Brain microvascular endothelial cell (primary cell): ENCODE results near the gene C5orf58.

Experiments used
- DNase-seq: peaks from one replicate; pipeline ENCODE4 v3.0.0-alpha.2; 2020
- H3K27ac ChIP-seq: fragments of 250-450 bp; sonication (Bioruptor Pico); 2 replicates; pipeline ENCODE4 v1.5.1; 2020; ENCODE audit warnings: mild to moderate bottlenecking, moderate library complexity
- H3K27me3 ChIP-seq: fragments of 250-450 bp; sonication (Bioruptor Pico); replicated peaks from 2 replicates; pipeline ENCODE4 v1.5.1; 2020; ENCODE audit warnings: mild to moderate bottlenecking
- H3K36me3 ChIP-seq: fragments of 250-450 bp; sonication (Bioruptor Pico); replicated peaks from 2 replicates; pipeline ENCODE4 v1.5.1; 2020; ENCODE audit warnings: mild to moderate bottlenecking
- H3K4me3 ChIP-seq: 2 replicates; pipeline ENCODE4 v1.5.1; 2011; ENCODE audit warnings: low read depth, mild to moderate bottlenecking, control low read depth, low read length, moderate library complexity
- in situ Hi-C: cut with HindIII; loops from 2 replicates; pipeline ENCODE4 v1.10.0; 2017; ENCODE audit warnings: low sequenced_read_pairs, low pct_ligation_motif_present
- TF ChIP-seq, protein P1 (sequence below): IDR thresholded peaks from 2 replicates; pipeline ENCODE4 v1.5.1; 2011; ENCODE audit warnings: low read depth, mild to moderate bottlenecking, moderate library complexity, low read length, control low read depth, inconsistent platforms; ENCODE audit errors: missing control alignments

The C5orf58 gene

DNA sequence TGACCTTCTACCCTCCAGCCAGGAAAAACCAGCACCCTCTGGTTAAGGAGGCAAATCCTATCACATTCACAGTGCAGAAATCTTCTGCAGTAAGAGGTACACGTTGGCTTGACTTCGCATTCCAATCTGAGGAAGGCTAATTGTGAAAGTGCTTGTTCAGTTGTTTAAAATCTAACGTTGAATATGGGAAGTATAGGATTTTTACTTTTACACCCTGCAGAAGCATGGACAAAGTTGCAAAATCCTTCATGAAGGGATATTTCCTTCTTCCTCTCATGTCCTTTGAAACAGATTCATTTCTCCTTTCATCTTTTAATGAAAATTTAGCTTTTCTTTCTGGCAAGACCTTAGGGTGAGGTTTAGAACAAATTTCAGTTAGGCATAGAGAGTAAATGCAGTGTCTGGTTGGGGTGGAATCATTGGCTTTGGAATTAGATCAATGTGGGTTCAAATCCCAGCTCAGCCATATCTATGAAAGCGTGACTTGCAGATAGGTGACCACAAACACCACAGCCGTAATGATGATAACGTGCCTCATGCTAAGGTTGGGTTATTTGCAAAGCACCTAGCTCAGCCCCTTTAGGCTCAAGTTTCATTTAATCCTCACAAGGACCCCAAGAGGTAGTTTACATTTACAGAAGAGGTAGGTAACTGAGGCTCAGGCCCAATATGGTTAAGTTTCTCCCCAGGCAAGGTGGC is 42.2 kb upstream of the C5orf58 start:
- TF ChIP-seq, protein P1, sequence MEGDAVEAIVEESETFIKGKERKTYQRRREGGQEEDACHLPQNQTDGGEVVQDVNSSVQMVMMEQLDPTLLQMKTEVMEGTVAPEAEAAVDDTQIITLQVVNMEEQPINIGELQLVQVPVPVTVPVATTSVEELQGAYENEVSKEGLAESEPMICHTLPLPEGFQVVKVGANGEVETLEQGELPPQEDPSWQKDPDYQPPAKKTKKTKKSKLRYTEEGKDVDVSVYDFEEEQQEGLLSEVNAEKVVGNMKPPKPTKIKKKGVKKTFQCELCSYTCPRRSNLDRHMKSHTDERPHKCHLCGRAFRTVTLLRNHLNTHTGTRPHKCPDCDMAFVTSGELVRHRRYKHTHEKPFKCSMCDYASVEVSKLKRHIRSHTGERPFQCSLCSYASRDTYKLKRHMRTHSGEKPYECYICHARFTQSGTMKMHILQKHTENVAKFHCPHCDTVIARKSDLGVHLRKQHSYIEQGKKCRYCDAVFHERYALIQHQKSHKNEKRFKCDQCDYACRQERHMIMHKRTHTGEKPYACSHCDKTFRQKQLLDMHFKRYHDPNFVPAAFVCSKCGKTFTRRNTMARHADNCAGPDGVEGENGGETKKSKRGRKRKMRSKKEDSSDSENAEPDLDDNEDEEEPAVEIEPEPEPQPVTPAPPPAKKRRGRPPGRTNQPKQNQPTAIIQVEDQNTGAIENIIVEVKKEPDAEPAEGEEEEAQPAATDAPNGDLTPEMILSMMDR, result no peak
- H3K27ac ChIP-seq, result no peak overlapping the region
- no peak for DNase-seq
- no peaks in the 10 kb centered on the region for H3K27me3 ChIP-seq
- no peak overlapping the region for H3K4me3 ChIP-seq
- H3K36me3 ChIP-seq, result no peaks in the 10 kb centered on the region
- in situ Hi-C loops, result no loop called here

DNA sequence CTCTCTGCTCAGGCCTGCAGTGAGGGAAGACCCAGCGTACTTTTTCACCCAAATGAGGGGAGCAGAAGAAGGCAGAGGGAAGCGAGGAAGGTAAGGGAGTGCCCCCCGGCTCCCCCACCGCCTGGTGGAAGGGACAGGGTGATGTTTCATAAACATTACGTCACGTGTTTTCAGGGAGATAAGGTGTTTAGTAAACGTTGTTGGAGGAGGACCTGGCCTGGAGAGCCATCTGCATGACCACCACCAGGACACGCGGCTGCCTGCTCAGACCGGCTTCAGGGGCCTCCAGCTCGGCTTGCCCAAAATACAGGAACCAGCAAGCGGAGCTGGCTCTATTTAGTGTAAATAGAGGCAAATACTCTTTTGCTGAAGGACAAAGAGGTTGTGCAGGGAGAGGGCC is 40.0 kb upstream of the C5orf58 start:
- no peak overlapping the region for H3K27ac ChIP-seq
- no peaks in the 10 kb centered on the region for H3K27me3 ChIP-seq
- no peak for DNase-seq
- H3K4me3 ChIP-seq, result no peak overlapping the region
- H3K36me3 ChIP-seq, result no peaks in the 10 kb centered on the region
- in situ Hi-C loops, result no loop called here
- TF ChIP-seq, protein P1, result no peak

DNA sequence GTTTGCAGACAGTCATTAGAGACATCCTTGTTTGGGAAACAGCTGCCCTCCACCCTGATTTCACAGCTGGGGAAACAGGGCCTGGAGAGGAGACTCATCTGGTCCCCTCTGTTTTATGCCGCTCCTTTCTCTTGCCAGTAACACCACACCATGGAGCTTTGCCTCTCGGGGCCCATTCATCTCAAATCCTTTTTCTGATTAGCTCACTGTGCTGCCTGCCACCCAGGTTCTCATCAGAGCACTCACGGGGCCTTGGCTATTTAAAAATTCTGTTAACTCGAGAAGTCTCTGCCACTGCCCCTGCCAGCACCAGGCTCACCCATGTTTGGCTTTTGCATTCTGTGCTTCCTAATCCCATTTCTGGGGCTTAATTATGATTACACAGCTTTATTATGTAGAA is 36.8 kb upstream of the C5orf58 start:
- DNase-seq, result no peak

DNA sequence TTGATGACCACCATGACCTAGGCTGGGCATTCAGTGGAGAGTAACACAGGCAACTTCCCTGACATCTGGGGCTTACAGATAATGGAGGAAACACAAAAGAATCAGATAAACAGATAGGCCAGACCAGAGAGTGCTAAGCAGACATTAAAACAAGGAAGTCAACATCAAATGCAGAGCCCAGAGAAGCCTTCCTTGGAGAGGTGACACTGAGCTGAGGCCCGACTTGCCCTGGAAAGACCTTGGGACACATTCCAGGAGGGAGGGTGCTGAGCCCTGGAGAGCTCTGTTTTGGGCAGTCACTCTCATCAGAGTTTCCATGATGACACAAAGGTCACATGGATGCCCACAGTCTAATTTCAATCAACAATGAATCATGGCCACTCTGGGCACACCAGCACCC is 31.9 kb upstream of the C5orf58 start:
- Histone ChIP-seq H3K36me3 (no peaks in the 10 kb centered on the region), H3K27ac (no peak overlapping the region), H3K27me3 (no peaks in the 10 kb centered on the region), H3K4me3 (no peak overlapping the region)
- DNase-seq, result no peak
- TF ChIP-seq, protein P1, result no peak
- in situ Hi-C loops, result no loop called here

More for the DNA sequence above, 36.8 kb upstream of the C5orf58 start:
- in situ Hi-C loops, result no loop called here
- Histone ChIP-seq H3K36me3 (no peaks in the 10 kb centered on the region), H3K27ac (no peak overlapping the region), H3K27me3 (no peaks in the 10 kb centered on the region), H3K4me3 (no peak overlapping the region)
- TF ChIP-seq, protein P1, result no peak

DNA sequence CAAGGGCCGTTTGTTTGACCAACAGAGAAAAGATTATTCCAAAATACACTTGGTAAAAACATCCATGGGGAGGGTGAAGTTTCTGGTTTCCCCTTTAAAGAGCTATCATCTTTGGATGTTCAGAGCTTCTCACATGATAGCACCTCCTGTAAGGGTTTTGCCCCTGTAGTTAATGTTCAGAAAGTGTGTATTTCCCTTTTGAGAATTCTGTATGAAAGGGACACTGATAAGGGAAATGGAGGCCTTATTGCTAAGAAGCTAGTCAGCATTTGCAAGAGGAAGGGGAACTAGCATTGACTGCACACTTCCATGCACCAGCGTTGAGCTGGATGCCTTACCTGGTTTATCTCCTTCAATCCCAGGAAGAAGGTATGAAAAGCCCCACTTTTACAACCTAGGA is 31.5 kb upstream of the C5orf58 start:
- H3K36me3 ChIP-seq, result no peaks in the 10 kb centered on the region
- in situ Hi-C loops, result no loop called here
- DNase-seq, result no peak
- H3K27me3 ChIP-seq, result no peaks in the 10 kb centered on the region
- no peak overlapping the region for H3K27ac ChIP-seq
- TF ChIP-seq, protein P1, result no peak
- H3K4me3 ChIP-seq, result no peak overlapping the region

DNA sequence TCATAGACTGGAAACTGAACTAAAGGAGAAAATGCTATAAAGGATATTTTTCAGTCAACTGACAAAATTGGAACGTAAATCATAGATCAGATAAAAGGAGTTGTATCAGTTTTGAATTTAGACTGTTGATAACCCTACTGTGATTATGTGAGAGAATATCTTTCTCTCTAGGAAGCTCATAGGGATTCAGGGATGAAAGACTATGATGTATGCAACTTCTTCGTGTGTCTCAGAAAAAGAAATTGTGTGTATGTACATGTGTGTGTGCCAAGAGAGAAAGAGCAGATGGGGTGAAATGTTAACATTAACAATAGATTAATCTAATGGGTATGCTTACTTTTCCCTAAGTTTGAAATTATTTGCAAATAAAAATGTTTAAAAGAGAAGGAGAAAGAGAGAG is 30.7 kb upstream of the C5orf58 start:
- DNase-seq, result no peak
- Histone ChIP-seq H3K36me3 (no peaks in the 10 kb centered on the region), H3K4me3 (no peak overlapping the region), H3K27me3 (no peaks in the 10 kb centered on the region), H3K27ac (no peak overlapping the region)
- in situ Hi-C loops, result no loop called here
- TF ChIP-seq, protein P1, result no peak
